Loucy (cell line): ENCODE data around the gene KLK6.

Experiments
- CTCF ChIP-seq: fragments of 200-600 bp; sonication (generic); conservative IDR thresholded peaks from 2 replicates; pipeline ENCODE4 v1.5.1; 2014; ENCODE audit warnings: mild to moderate bottlenecking, antibody characterized with exemption, low read length
- EZH2phosphoT487 ChIP-seq: fragments of 200-600 bp; IDR thresholded peaks from 2 replicates; pipeline ENCODE4 v1.6.1; 2018; ENCODE audit warnings: antibody characterized with exemption, mild to moderate bottlenecking, moderate library complexity, borderline replicate concordance

- TF ChIP-seq EZH2phosphoT487 (no peak), CTCF (no peak)
Observed at GRCh38 chr19:50921426-50922316, 47.7 kb downstream of the KLK6 start.
